Right lobe of liver (tissue), 4 donors: ENCODE measurements around the gene UBE2S.

Source experiments
- POLR2A ChIP-seq: fragments of 450-650 bp; IDR thresholded peaks from one replicate; pipeline ENCODE4 v1.6.1; 2017; ENCODE audit warnings: antibody characterized with exemption, mild to moderate bottlenecking
- TF ChIP-seq, protein P1 (sequence below), 4 donors: fragments of 200-600 bp in 3 of 4; fragments of 450-650 bp in 1 of 4; IDR thresholded peaks; one replicate each; pipeline versions ENCODE4 v1.5.1 to v1.8.0; 2016 to 2022; ENCODE audit warnings: antibody characterized with exemption in 4 of 4, mild to moderate bottlenecking in 2 of 4
- donor health status: DM: no; HTN: no; CAD: no.
- donor health status: DM: no; HTN: no; CAD: no.
- donor health status: DM: no; HTN: yes; CAD: no.

GRCh38 chr19:55352549-55353145 is 54.9 kb downstream of the UBE2S start:
- TF ChIP-seq, protein P1, sequence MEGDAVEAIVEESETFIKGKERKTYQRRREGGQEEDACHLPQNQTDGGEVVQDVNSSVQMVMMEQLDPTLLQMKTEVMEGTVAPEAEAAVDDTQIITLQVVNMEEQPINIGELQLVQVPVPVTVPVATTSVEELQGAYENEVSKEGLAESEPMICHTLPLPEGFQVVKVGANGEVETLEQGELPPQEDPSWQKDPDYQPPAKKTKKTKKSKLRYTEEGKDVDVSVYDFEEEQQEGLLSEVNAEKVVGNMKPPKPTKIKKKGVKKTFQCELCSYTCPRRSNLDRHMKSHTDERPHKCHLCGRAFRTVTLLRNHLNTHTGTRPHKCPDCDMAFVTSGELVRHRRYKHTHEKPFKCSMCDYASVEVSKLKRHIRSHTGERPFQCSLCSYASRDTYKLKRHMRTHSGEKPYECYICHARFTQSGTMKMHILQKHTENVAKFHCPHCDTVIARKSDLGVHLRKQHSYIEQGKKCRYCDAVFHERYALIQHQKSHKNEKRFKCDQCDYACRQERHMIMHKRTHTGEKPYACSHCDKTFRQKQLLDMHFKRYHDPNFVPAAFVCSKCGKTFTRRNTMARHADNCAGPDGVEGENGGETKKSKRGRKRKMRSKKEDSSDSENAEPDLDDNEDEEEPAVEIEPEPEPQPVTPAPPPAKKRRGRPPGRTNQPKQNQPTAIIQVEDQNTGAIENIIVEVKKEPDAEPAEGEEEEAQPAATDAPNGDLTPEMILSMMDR (IDR thresholded peaks at IDR 0.05) = no peak
- no peak for TF ChIP-seq POLR2A
